Stimulated activated CD4-positive, alpha-beta T cell treated with anti-CD3 and anti-CD28 coated beads, Interleukin-2, amount 100 ng/mL, for 4 hours (primary cell): ENCODE measurements around the gene COL4A1.

Experiments
- DNase-seq: peaks from one replicate; pipeline ENCODE4 v3.0.0-alpha.2; 2020; ENCODE audit warnings: low read depth

Gene COL4A1

GRCh38 chr13:110341445-110342244 lies 34.7 kb upstream of the COL4A1 start:
- no peak for DNase-seq

- DNase-seq, result peak; percentile 62
Observed at GRCh38 chr13:110340812-110341444, 34.0 kb upstream of the COL4A1 start.

- DNase-seq, result no peak
Observed at GRCh38 chr13:110339975-110340550, 33.1 kb upstream of the COL4A1 start.

GRCh38 chr13:110339263-110339662 lies 32.3 kb upstream of the COL4A1 start:
- no peak for DNase-seq

GRCh38 chr13:110338441-110339101 lies 31.6 kb upstream of the COL4A1 start:
- no peak for DNase-seq

- DNase-seq, result no peak
Observed at GRCh38 chr13:110337247-110337646, 30.3 kb upstream of the COL4A1 start.

GRCh38 chr13:110336681-110337080 lies 29.7 kb upstream of the COL4A1 start:
- no peak for DNase-seq

- no peak for DNase-seq
Observed at GRCh38 chr13:110336108-110336507, 29.2 kb upstream of the COL4A1 start.

- DNase-seq, result no peak
Observed at GRCh38 chr13:110334841-110335490, 28.0 kb upstream of the COL4A1 start.

- DNase-seq, result no peak
Observed at GRCh38 chr13:110334256-110334655, 27.3 kb upstream of the COL4A1 start.

GRCh38 chr13:110333837-110334236 lies 26.9 kb upstream of the COL4A1 start:
- DNase-seq, result no peak

- no peak for DNase-seq
Observed at GRCh38 chr13:110332750-110333149, 25.8 kb upstream of the COL4A1 start.

- no peak for DNase-seq
Observed at GRCh38 chr13:110331362-110331761, 24.4 kb upstream of the COL4A1 start.

- DNase-seq, result no peak
Observed at GRCh38 chr13:110330491-110331011, 23.6 kb upstream of the COL4A1 start.

GRCh38 chr13:110329798-110330461 lies 23.0 kb upstream of the COL4A1 start:
- no peak for DNase-seq

GRCh38 chr13:110329258-110329657 lies 22.3 kb upstream of the COL4A1 start:
- no peak for DNase-seq

GRCh38 chr13:110328573-110328972 lies 21.6 kb upstream of the COL4A1 start:
- no peak for DNase-seq

- DNase-seq, result no peak
Observed at GRCh38 chr13:110327051-110327721, 20.2 kb upstream of the COL4A1 start.

GRCh38 chr13:110326263-110326904 lies 19.4 kb upstream of the COL4A1 start:
- DNase-seq, result no peak

GRCh38 chr13:110324026-110324749 lies 17.2 kb upstream of the COL4A1 start:
- no peak for DNase-seq
